HCT116 (cell line): ENCODE data around the gene NKAIN4. TPM values are rescaled to one million over a fixed set of nuclear protein-coding genes. Genes with fewer than 3 reads are reported as not detected.

ENCODE experiments used
- ATAC-seq: fragments of 200-7000 bp; cut with Tn5 transposase; 2 replicates; pipeline ENCODE4 v1.9.1; 2020; ENCODE audit warnings: mild to moderate bottlenecking, moderate library complexity
- BruUV-seq: library from RNA; stranded (reverse); fragments of 400-500 nt; replicated peaks from 2 replicates; lab custom pipeline; 2021; lab: Mats Ljungman, UMichigan
- CTCF ChIA-PET: fragments of 300-600 bp; sonication (Branson Sonifier 250); formaldehyde crosslinking; loops from one replicate; lab custom pipeline; 2021; ENCODE audit warnings: antibody characterized with exemption; lab: Charles Lee
- POLR2A ChIA-PET: fragments of 300-600, 350-600 bp; sonication (Branson Sonifier 250); formaldehyde crosslinking; loops from one replicate; lab custom pipeline; 2021; ENCODE audit warnings: antibody characterized with exemption; lab: Charles Lee
- RAD21 ChIA-PET, 2 experiments: fragments of 300-600 bp; sonication (Branson Sonifier 250); formaldehyde crosslinking; loops; one replicate each; lab custom pipeline; 2023; ENCODE audit warnings: low total read pairs in 2 of 2; ENCODE audit not compliant: uncharacterized antibody in 2 of 2, unreplicated experiment in 2 of 2, low non-redundant PET in 1 of 2; lab: Charles Lee
- DNase-seq: peaks from one replicate; pipeline ENCODE4 v3.0.0-alpha.2; 2010; ENCODE audit warnings: low read depth, low spot score
- H2AFZ ChIP-seq: fragments of 200-600 bp; shearing (Covaris generic), sonication (generic); 2 replicates; pipeline ENCODE4 v1.6.1; 2017; ENCODE audit warnings: low read depth, mixed run types, mixed read lengths, antibody characterized with exemption, low read length; ENCODE audit not compliant: poor library complexity, severe bottlenecking
- H3K27ac ChIP-seq: 2 replicates; pipeline ENCODE4 v1.5.1; 2012; ENCODE audit warnings: low read depth, low read length
- H3K27me3 ChIP-seq: fragments of 200-600 bp; sonication (generic); 2 replicates; pipeline ENCODE4 v1.6.1; 2016; ENCODE audit warnings: mixed run types, low read length, mixed read lengths; ENCODE audit not compliant: insufficient read depth
- H3K36me3 ChIP-seq, 2 experiments: fragments of 200-500 bp in 1 of 2; fragments of 200-600 bp in 1 of 2; sonication (Bioruptor generic) in 1 of 2; sonication (generic) in 1 of 2; 2 replicates each; pipeline versions ENCODE4 v1.5.1 to v1.6.1; 2014 to 2016; ENCODE audit warnings: low read length in 2 of 2, inconsistent platforms in 1 of 2, mixed read lengths in 1 of 2, mixed run types in 1 of 2; ENCODE audit not compliant: insufficient read depth in 2 of 2, control insufficient read depth in 1 of 2
- H3K4me1 ChIP-seq, 2 experiments: fragments of 200-600 bp in 1 of 2; sonication (generic) in 1 of 2; 2 replicates each; pipeline versions ENCODE4 v1.5.1 to v1.6.1; 2012 to 2017; ENCODE audit warnings: low read length in 2 of 2, inconsistent platforms in 1 of 2, mild to moderate bottlenecking in 1 of 2, mixed read lengths in 1 of 2, mixed run types in 1 of 2, moderate library complexity in 1 of 2; ENCODE audit not compliant: insufficient read depth in 2 of 2, control insufficient read depth in 1 of 2
- H3K4me2 ChIP-seq: fragments of 200-600 bp; sonication (generic); 2 replicates; pipeline ENCODE4 v1.6.1; 2017; ENCODE audit warnings: mixed run types, low read length, mixed read lengths
- H3K4me3 ChIP-seq, 2 experiments: fragments of 200-600 bp in 1 of 2; sonication (generic) in 1 of 2; replicated peaks in 1 of 2; 2 replicates each; pipeline ENCODE4 v1.5.1; 2011 to 2016; ENCODE audit warnings: low read length in 2 of 2, control low read depth in 1 of 2, low read depth in 1 of 2, mild to moderate bottlenecking in 1 of 2, mixed read lengths in 1 of 2, mixed run types in 1 of 2
- H3K79me2 ChIP-seq: fragments of 200-600 bp; sonication (generic); 2 replicates; pipeline ENCODE4 v1.6.1; 2017; ENCODE audit warnings: mild to moderate bottlenecking, mixed run types, low read length, moderate library complexity, mixed read lengths; ENCODE audit not compliant: insufficient read depth
- H3K9ac ChIP-seq: fragments of 200-600 bp; sonication (generic); 2 replicates; pipeline ENCODE4 v1.6.1; 2016; ENCODE audit warnings: low read length, mixed read lengths
- H3K9me2 ChIP-seq: fragments of 200-600 bp; sonication (generic), shearing (Covaris generic); 2 replicates; pipeline ENCODE4 v1.6.1; 2017; ENCODE audit warnings: mixed run types, mild to moderate bottlenecking, moderate library complexity; ENCODE audit not compliant: insufficient read depth
- H3K9me3 ChIP-seq, 2 experiments: fragments of 200-500 bp in 1 of 2; fragments of 200-600 bp in 1 of 2; sonication (Bioruptor generic) in 1 of 2; sonication (generic) in 1 of 2; 2 replicates each; pipeline ENCODE4 v1.6.1; 2014 to 2017; ENCODE audit warnings: low read length in 2 of 2, mixed read lengths in 2 of 2, inconsistent platforms in 1 of 2, low read depth in 1 of 2, mild to moderate bottlenecking in 1 of 2, mixed run types in 1 of 2, moderate library complexity in 1 of 2; ENCODE audit not compliant: control insufficient read depth in 1 of 2, insufficient read depth in 1 of 2
- H4K20me1 ChIP-seq: fragments of 200-600 bp; sonication (generic), shearing (Covaris generic); 2 replicates; pipeline ENCODE4 v1.6.1; 2017; ENCODE audit warnings: mixed run types, mild to moderate bottlenecking, moderate library complexity; ENCODE audit not compliant: insufficient read depth
- CEBPB ChIP-seq: IDR thresholded peaks from 2 replicates; pipeline ENCODE4 v1.6.1; 2012; ENCODE audit warnings: low read depth
- ELF1 ChIP-seq: IDR thresholded peaks from 2 replicates; pipeline ENCODE4 v1.6.1; 2012; ENCODE audit warnings: low read depth, borderline replicate concordance
- FOSL1 ChIP-seq: IDR thresholded peaks from 2 replicates; pipeline ENCODE4 v1.6.1; 2012; ENCODE audit warnings: low read depth
- JUND ChIP-seq: IDR thresholded peaks from 2 replicates; pipeline ENCODE4 v1.6.1; 2012
- POLR2A ChIP-seq: IDR thresholded peaks from 2 replicates; pipeline ENCODE4 v1.7.0; 2011; ENCODE audit warnings: borderline replicate concordance; ENCODE audit not compliant: insufficient read depth, insufficient read length; ENCODE audit errors: extremely low read depth
- POLR2AphosphoS5 ChIP-seq: IDR thresholded peaks from 2 replicates; pipeline ENCODE4 v1.6.1; 2011; ENCODE audit warnings: mild to moderate bottlenecking, low read depth, low read length, moderate library complexity
- SIN3A ChIP-seq: IDR thresholded peaks from 2 replicates; pipeline ENCODE4 v1.6.1; 2012; ENCODE audit warnings: low read depth
- SP1 ChIP-seq: IDR thresholded peaks from 2 replicates; pipeline ENCODE4 v1.6.1; 2012; ENCODE audit warnings: low read depth
- SRF ChIP-seq: IDR thresholded peaks from 2 replicates; pipeline ENCODE4 v1.6.1; 2012; ENCODE audit warnings: low read depth
- TCF7L2 ChIP-seq: IDR thresholded peaks from 2 replicates; pipeline ENCODE4 v1.7.0; 2011; ENCODE audit warnings: borderline replicate concordance, inconsistent platforms; ENCODE audit not compliant: insufficient read depth, insufficient read length; ENCODE audit errors: extremely low read depth
- ZFX ChIP-seq: fragments of 450-650 bp; IDR thresholded peaks from 2 replicates; pipeline ENCODE4 v1.6.1; 2017
- ZNF274 ChIP-seq: fragments of 200-500 bp; sonication (Bioruptor generic); IDR thresholded peaks from 2 replicates; pipeline ENCODE4 v1.6.1; 2014; ENCODE audit warnings: mild to moderate bottlenecking, low read depth, low read length, inconsistent platforms
- intact Hi-C: fragments of 100-400 bp; cut with micrococcal nuclease; formaldehyde crosslinking; loops from 2 replicates; pipeline ENCODE4 v1.10.0; 2022
- total RNA-seq: library from RNA; stranded (reverse); gene quantifications from one replicate; pipeline ENCODE4 v1.2.1, GENCODE V29; 2021; ENCODE audit not compliant: unreplicated experiment
- TF ChIP-seq, protein P1 (sequence below), 3 experiments: fragments of 200-600 bp in 1 of 3; sonication (generic) in 1 of 3; IDR thresholded peaks in 2 of 3; conservative IDR thresholded peaks in 1 of 3; 2 replicates each; pipeline ENCODE4 v1.5.1; 2012 to 2017; ENCODE audit warnings: low read depth in 2 of 3, low read length in 2 of 3, antibody characterized with exemption in 1 of 3, borderline replicate concordance in 1 of 3, control low read depth in 1 of 3, mild to moderate bottlenecking in 1 of 3, mixed read lengths in 1 of 3, mixed run types in 1 of 3, moderate library complexity in 1 of 3; ENCODE audit not compliant: insufficient read depth in 1 of 3
- TF ChIP-seq, protein P2 (sequence below): IDR thresholded peaks from 2 replicates; pipeline ENCODE4 v1.6.1; 2012

The NKAIN4 gene
- total RNA-seq, 1 experiment from 2014 or later, result not detected

DNA sequence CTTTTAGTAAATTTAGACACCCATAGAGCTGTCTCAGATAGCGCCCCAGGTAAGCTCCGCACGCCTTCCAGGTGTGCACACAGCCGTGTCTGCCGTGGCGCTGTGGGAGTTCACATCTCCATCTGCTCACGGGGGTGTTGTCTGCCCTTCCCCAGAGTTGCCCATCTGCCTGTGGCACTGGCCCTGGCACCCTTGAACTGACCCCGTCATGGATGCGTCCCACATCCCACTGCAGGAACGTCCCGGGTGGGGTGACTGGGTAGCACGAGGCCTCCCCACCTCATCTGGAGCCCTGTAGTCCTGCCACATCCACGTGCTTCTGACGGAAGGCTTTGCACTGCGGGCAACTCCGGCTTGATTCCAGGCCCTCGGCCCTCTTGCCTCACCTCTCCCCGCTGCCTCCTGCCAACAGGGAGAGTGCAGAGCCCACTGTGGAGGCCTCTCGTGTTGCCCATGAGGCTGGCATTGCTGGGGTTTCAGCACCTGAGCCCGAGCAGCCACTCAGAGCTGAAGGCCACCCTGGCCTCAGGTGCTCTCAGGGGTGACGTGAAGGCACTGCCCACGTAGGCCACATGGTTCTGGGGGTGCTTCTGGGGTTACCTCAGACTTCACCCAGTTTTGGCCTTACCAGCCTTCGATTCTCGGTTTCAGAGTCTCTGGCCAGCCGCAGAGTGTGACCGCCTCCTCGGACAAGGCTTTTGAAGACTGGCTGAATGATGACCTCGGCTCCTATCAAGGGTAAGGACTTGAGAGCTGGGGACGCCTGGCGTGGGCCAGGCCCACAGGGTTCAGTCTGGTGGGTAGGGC is 23.4 kb upstream of the NKAIN4 start:
- CTCF ChIA-PET, result no interaction called here
- H3K9ac ChIP-seq, result no peak overlapping the region
- peaks cover 10 to 15% of the 10 kb centered on the region in 2 experiments for H3K4me1 ChIP-seq
- BruUV-seq, result no TSS peak
- H3K9me3 ChIP-seq, result no peaks in the 10 kb centered on the region
- POLR2A ChIA-PET, result no interaction called here
- no peaks in the 10 kb centered on the region for H3K27me3 ChIP-seq
- no peak for TF ChIP-seq JUND
- TF ChIP-seq TCF7L2, result no peak
- TF ChIP-seq, protein P1, sequence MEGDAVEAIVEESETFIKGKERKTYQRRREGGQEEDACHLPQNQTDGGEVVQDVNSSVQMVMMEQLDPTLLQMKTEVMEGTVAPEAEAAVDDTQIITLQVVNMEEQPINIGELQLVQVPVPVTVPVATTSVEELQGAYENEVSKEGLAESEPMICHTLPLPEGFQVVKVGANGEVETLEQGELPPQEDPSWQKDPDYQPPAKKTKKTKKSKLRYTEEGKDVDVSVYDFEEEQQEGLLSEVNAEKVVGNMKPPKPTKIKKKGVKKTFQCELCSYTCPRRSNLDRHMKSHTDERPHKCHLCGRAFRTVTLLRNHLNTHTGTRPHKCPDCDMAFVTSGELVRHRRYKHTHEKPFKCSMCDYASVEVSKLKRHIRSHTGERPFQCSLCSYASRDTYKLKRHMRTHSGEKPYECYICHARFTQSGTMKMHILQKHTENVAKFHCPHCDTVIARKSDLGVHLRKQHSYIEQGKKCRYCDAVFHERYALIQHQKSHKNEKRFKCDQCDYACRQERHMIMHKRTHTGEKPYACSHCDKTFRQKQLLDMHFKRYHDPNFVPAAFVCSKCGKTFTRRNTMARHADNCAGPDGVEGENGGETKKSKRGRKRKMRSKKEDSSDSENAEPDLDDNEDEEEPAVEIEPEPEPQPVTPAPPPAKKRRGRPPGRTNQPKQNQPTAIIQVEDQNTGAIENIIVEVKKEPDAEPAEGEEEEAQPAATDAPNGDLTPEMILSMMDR (IDR thresholded peaks at IDR 0.05 in 2 of 3, conservative IDR thresholded peaks at IDR 0.05 in 1 of 3; ENCODE audit: borderline replicate concordance in 1 of 3, insufficient read depth in 1 of 3, low read depth in 2 of 3, low read length in 2 of 3), result no peak
- TF ChIP-seq CEBPB, result no peak
- TF ChIP-seq SIN3A, result no peak
- TF ChIP-seq POLR2AphosphoS5, result no peak
- TF ChIP-seq SP1, result no peak
- TF ChIP-seq ZNF274, result no peak
- TF ChIP-seq, protein P2, sequence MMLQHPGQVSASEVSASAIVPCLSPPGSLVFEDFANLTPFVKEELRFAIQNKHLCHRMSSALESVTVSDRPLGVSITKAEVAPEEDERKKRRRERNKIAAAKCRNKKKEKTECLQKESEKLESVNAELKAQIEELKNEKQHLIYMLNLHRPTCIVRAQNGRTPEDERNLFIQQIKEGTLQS, result no peak
- no peak for TF ChIP-seq ZFX
- no peak for TF ChIP-seq ELF1
- TF ChIP-seq SRF, result no peak
- TF ChIP-seq FOSL1, result no peak
- TF ChIP-seq POLR2A, result no peak
- intact Hi-C loops, result no loop called here
- no peaks in the 10 kb centered on the region for H4K20me1 ChIP-seq
- H3K4me2 ChIP-seq, result no peak overlapping the region
- H3K79me2 ChIP-seq, result peaks cover 51% of the 10 kb centered on the region
- H3K27ac ChIP-seq, result no peak overlapping the region
- peaks cover 30 to 38% of the 10 kb centered on the region in 2 experiments for H3K36me3 ChIP-seq
- RAD21 ChIA-PET, result no interaction called here
- no peak overlapping the region for H3K4me3 ChIP-seq
- H3K9me2 ChIP-seq, result no peaks in the 10 kb centered on the region
- no peak for DNase-seq
- H2AFZ ChIP-seq, result no peak overlapping the region
- no peak for ATAC-seq
